SK-N-MC (cell line): ENCODE data around the gene DNAH1.

ENCODE experiments used
- DNase-seq: peaks from one replicate; pipeline ENCODE4 v3.0.0-alpha.2; 2011; ENCODE audit warnings: low read depth, low spot score
- H3K27ac ChIP-seq: fragments of 200-600 bp; sonication (generic); 2 replicates; pipeline ENCODE4 v1.5.1; 2016; ENCODE audit warnings: mixed run types
- H3K36me3 ChIP-seq: fragments of 200-600 bp; sonication (generic); 2 replicates; pipeline ENCODE4 v1.6.1; 2017; ENCODE audit warnings: antibody characterized with exemption, low read length, mixed read lengths; ENCODE audit not compliant: insufficient read depth
- H3K4me3 ChIP-seq: fragments of 200-600 bp; sonication (generic); 2 replicates; pipeline ENCODE4 v1.5.1; 2016
- H3K9ac ChIP-seq: fragments of 200-600 bp; sonication (generic); 2 replicates; pipeline ENCODE4 v1.8.0; 2017; ENCODE audit warnings: mixed run types, mixed read lengths; ENCODE audit not compliant: insufficient read length
- H3K9me3 ChIP-seq: fragments of 200-600 bp; sonication (generic); 2 replicates; pipeline ENCODE4 v1.6.1; 2017; ENCODE audit warnings: low read depth, mild to moderate bottlenecking, antibody characterized with exemption, low read length, moderate library complexity, mixed read lengths
- EZH2 ChIP-seq: fragments of 200-600 bp; sonication (generic); IDR thresholded peaks from one replicate; pipeline ENCODE4 v1.6.1; 2017; ENCODE audit warnings: antibody characterized with exemption
- FOXP2 ChIP-seq: optimal IDR thresholded peaks from 2 replicates; pipeline ENCODE3; 2011; ENCODE audit warnings: mild to moderate bottlenecking, moderate library complexity; ENCODE audit not compliant: insufficient read depth; ENCODE audit errors: extremely low read length, control extremely low read depth
- POLR2AphosphoS5 ChIP-seq: IDR thresholded peaks from 2 replicates; pipeline ENCODE4 v1.6.1; 2012; ENCODE audit warnings: mild to moderate bottlenecking, low read depth, low read length, borderline replicate concordance

Gene DNAH1

DNA sequence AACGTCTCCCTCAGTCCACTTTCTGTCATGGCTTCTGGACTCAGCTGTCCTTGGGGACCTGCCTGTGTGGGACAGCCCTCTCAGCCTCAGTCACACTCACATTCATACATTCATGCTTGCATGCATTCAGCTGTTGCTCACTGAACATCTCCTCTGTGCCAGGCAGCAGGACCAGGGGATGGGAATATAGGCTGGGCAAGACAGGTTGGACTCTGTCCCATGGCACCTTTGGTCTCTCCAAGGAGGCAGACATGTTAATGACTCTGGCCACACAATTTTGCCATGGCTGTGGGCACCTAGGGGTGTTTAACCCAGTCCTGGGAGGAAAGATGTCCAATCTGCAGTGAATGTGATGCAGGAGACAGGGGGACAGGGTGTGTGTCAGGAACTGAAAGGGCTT is 7.8 kb upstream of the DNAH1 start:
- Histone ChIP-seq H3K9ac (no peak overlapping the region), H3K27ac (no peak overlapping the region), H3K4me3 (no peak overlapping the region), H3K9me3 (no peaks in the 10 kb centered on the region), H3K36me3 (no peaks in the 10 kb centered on the region)
- DNase-seq = no peak
- TF ChIP-seq FOXP2 (no peak), EZH2 (no peak), POLR2AphosphoS5 (no peak)

DNA sequence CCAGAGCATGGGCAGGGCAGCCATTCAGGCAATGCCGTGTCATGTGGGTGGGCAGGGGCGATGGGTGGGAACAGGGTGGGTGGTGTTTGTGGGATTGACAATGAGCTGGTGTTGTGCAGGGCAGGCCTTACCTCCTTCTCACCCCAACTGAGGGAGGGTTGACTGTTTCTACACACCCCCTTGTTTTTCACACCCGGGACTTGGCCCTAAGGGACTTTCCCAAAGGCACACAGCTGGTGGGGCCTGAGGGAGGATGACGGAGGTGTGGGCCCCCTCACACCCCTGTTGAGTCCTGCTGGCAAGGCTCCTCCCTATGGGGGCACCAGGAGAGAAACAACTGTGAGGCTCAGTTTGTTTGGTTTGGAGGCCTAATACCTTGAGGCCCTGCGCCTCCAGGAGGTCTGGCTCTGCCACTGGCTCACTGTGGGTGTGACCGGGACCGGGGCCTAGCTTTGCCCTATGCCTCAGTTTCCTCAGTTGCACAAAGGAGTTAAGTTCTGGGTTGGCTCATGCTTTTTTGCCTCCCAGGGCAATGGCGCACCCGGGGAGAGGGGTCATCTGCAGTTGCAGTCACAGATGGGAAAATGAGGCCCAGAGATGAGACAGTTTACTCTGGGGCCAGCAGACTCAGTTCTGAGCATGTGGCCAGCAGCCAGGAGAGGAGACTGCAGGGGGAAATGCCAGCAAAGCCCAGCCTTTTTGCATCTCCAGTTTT is 5.1 kb upstream of the DNAH1 start:
- TF ChIP-seq FOXP2 = no peak
- TF ChIP-seq POLR2AphosphoS5 = no peak
- no peak for TF ChIP-seq EZH2
- Histone ChIP-seq H3K4me3 (no peak overlapping the region), H3K9ac (no peak overlapping the region), H3K27ac (no peak overlapping the region), H3K36me3 (no peaks in the 10 kb centered on the region), H3K9me3 (no peaks in the 10 kb centered on the region)
- no peak for DNase-seq

GRCh38 chr3:52311576-52312119 is 4.5 kb upstream of the DNAH1 start:
- TF ChIP-seq EZH2 = no peak
- TF ChIP-seq FOXP2 = no peak
- TF ChIP-seq POLR2AphosphoS5 = no peak
- Histone ChIP-seq H3K27ac (no peak overlapping the region), H3K36me3 (no peaks in the 10 kb centered on the region), H3K9ac (no peak overlapping the region), H3K9me3 (no peaks in the 10 kb centered on the region), H3K4me3 (no peak overlapping the region)
- no peak for DNase-seq

DNA sequence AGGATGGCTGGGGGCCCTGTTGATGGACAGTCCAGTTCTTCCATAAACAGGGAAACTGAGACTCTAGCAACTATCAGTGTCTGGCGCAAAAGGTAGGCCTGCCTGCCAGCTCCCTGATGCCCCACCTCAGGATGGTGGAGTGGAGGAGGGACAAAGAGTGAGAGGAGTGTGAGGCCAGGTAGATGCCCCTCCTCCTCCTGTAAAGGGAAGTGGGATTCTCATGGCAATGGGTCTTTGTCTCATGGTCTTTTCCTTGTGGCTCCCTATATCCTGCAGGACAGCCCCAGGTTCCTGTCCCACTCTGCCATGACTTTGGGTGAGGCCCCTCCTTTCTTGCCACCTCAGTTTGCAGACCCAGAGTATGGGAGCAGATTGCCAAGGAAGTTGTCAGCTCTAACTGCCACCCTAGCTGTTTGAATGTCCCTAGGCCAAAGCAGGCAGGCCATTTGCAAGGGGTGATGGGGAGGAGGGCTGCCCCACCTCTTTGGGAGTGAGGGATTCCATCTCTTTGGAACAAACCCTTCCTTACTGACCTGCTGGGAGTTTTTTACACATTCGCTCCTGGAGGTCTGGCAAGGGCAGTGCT is 2.8 kb upstream of the DNAH1 start:
- DNase-seq = no peak
- TF ChIP-seq FOXP2 (no peak), POLR2AphosphoS5 (no peak), EZH2 (no peak)
- no peak overlapping the region for H3K9ac ChIP-seq
- no peak overlapping the region for H3K27ac ChIP-seq
- no peak overlapping the region for H3K4me3 ChIP-seq
- H3K36me3 ChIP-seq = no peaks in the 10 kb centered on the region
- no peaks in the 10 kb centered on the region for H3K9me3 ChIP-seq

DNA sequence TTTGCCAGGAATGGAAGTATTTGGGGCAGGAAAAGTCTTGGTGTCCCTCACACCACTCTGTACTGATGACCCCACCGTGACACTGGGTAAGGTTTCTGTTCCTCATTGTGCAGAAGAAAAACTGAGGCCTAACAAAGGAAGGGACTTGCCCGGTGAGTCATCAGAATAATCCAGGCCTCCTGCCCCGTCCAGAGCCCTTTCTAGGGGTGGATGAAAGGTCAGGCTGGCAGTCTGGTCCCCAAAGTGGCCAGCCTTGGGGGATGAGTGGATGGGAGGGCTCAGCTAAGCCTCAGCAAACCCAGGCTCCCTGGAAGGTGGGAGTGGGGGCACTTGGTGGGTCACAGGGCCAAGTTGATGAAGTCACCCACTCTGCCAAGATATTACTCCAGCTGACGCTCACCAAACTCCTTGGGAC is 2.3 kb upstream of the DNAH1 start:
- Histone ChIP-seq H3K4me3 (no peak overlapping the region), H3K27ac (no peak overlapping the region), H3K9me3 (no peaks in the 10 kb centered on the region), H3K36me3 (no peaks in the 10 kb centered on the region), H3K9ac (no peak overlapping the region)
- TF ChIP-seq EZH2 (no peak), FOXP2 (no peak)
- no peak for DNase-seq

DNA sequence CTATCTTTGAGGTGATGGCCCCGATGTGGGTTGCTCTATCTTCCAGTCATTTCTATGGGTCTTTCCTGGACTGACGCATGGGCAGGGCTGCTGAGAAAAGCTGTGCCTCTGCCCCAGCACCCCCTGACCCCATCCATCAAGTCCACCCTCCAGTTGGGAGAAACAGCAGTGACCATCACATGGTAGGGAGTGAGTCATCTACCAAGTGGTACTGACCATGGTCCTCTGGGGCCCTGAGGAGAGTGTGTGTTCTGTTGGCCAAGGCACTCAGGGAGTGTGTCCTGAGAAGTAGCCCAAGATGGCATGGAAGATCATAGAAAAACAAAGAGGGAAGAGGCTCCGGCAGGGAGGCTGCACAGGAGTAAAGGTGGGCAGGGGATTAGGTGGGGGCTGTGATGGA is 1.6 kb upstream of the DNAH1 start:
- no peak overlapping the region for H3K27ac ChIP-seq
- TF ChIP-seq POLR2AphosphoS5 = no peak
- no peak for TF ChIP-seq EZH2
- no peak for TF ChIP-seq FOXP2

DNA sequence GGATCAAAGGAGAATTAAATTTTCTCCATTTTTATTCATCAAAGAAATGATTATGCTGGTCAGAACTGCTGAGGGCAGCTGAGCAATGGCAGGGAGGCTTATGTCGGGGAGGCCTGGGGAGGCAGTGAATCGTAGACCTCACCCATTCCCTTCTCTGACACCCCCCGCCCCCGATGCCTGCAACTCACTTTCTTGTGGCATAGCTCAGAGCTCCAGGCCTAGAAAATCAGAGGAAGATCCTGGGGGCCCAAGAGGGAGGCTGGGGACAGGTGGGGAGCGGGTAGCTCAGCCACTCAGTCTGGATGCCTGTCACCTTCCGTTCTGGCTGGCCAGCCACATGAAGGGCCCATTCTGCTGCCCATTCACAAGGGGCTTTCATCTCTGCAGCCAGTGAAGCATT is 1.1 kb upstream of the DNAH1 start:
- no peak for DNase-seq
- TF ChIP-seq FOXP2 (no peak), POLR2AphosphoS5 (no peak), EZH2 (no peak)
- Histone ChIP-seq H3K27ac (no peak overlapping the region), H3K4me3 (no peak overlapping the region), H3K9me3 (no peaks in the 10 kb centered on the region), H3K36me3 (no peaks in the 10 kb centered on the region), H3K9ac (no peak overlapping the region)

More for the DNA sequence above, 1.6 kb upstream of the DNAH1 start:
- Histone ChIP-seq H3K9me3 (no peaks in the 10 kb centered on the region), H3K9ac (no peak overlapping the region), H3K4me3 (no peak overlapping the region), H3K36me3 (no peaks in the 10 kb centered on the region)
- DNase-seq = no peak

- H3K4me3 ChIP-seq = peak overlapping the region; percentile 53
- no peaks in the 10 kb centered on the region for H3K9me3 ChIP-seq
- no peak overlapping the region for H3K9ac ChIP-seq
- no peak for DNase-seq
- H3K27ac ChIP-seq = no peak overlapping the region
- no peak for TF ChIP-seq FOXP2
- no peaks in the 10 kb centered on the region for H3K36me3 ChIP-seq
These were observed 1.3 kb downstream of the DNAH1 start for GRCh38 chr3:52317208-52318000.
